Muscle of leg (tissue), 11 donors: ENCODE results near the gene GTPBP8. TPM values are rescaled to one million over a fixed set of nuclear protein-coding genes. Genes with fewer than 3 reads are reported as not detected.

ENCODE experiments used
- DNase-seq: peaks from one replicate; pipeline ENCODE4 v3.0.0; 2013
- H3K27ac ChIP-seq: one replicate; pipeline ENCODE4 v1.5.1; 2013; ENCODE audit warnings: mild to moderate bottlenecking, low read length, control low read depth
- H3K27me3 ChIP-seq: one replicate; pipeline ENCODE4 v1.6.1; 2013; ENCODE audit warnings: low read length; ENCODE audit not compliant: control insufficient read depth, insufficient read depth
- H3K36me3 ChIP-seq: one replicate; pipeline ENCODE4 v1.6.1; 2013; ENCODE audit warnings: low read length; ENCODE audit not compliant: control insufficient read depth, insufficient read depth
- H3K4me1 ChIP-seq: one replicate; pipeline ENCODE4 v1.6.1; 2013; ENCODE audit warnings: low read length; ENCODE audit not compliant: control insufficient read depth, insufficient read depth
- H3K4me3 ChIP-seq: one replicate; pipeline ENCODE4 v1.5.1; 2013; ENCODE audit warnings: low read length, control low read depth
- H3K9me3 ChIP-seq: replicated peaks from 2 replicates; pipeline ENCODE4 v1.6.1; 2013; ENCODE audit warnings: low read depth, low read length; ENCODE audit not compliant: control insufficient read depth
- WGBS: methylation state at CpG from one replicate; pipeline ENCODE4 v1.1.5; 2013; ENCODE audit warnings: missing lambda C conversion rate; ENCODE audit not compliant: insufficient coverage; 5-methylcytosine and 5-hydroxymethylcytosine counted together
- polyA plus RNA-seq, 8 donors: library from polyadenylated mRNA; unstranded; fragments of 120-200 nt; gene quantifications; one replicate each; pipeline versions ENCODE4 v1.2.1 to v1.2.3, GENCODE V29; 2013; ENCODE audit warnings: inconsistent platforms in 1 of 8, low replicate concordance in 1 of 8; ENCODE audit not compliant: insufficient read length in 8 of 8, insufficient read depth in 1 of 8
- total RNA-seq: library from RNA; stranded (reverse); fragments of 120-200 nt; gene quantifications from one replicate; pipeline ENCODE4 v1.2.4, GENCODE V29; 2013

GTPBP8 gene
- total and polyA plus RNA-seq, 9 donors = 9.8 to 19.3 (median 18.3) TPM

- Histone ChIP-seq H3K9me3 (no peaks in the 10 kb centered on the region), H3K36me3 (peaks cover 11% of the 10 kb centered on the region), H3K27me3 (no peaks in the 10 kb centered on the region), H3K4me1 (peaks cover 13% of the 10 kb centered on the region), H3K27ac (peak overlapping the region; percentile 95), H3K4me3 (peak overlapping the region; percentile 80)
- WGBS = 0% methylated on average over 1 of the region's 13 CpGs
- DNase-seq = peak; percentile 67
Observed at GRCh38 chr3:113018536-113019181, 27.9 kb downstream of the GTPBP8 start.

DNA sequence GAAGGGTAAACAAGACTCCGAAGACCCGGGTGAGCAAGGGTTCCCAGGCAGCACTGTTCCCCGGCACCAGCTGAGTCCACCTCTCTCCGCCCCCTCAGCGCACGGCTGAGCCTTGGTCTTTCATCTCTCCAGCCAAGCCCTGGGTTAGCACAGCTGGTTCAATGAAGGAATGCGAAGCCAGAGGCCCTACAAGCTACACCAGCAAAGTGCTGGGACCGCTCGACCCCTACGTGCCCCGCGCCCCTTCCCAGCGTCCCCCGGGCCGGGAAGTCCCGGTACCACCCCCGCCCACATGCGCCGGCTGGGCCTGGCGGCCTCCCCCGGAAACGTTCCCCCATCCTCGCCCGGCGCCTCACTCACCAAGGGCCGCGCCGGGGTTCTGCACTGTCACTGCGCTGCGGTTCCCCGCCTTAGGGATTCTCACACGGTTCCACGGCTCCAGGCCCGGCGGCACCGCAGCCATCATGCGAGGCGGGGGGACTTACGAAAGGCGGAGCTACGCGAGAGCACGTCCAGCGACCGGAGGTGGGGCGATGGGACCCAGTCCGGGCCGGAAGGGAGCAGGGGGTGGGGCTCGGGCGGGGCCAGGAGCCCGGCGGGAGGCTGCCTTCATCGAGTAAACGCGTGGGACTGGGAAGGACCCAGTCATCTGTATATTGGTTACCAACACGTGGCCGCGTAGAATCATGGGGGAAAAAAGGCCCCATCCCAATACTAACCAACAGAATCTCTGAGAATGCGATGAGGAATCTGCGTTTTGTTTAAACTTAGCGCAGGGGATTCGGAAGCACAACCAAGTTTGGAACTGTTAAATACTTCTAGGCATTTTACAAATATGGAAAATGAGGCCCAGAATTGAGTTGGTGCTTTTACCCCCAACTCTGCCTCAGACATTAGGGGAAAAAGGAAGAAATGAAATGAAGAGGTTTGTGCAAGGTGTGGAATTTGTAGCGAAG is 28.7 kb downstream of the GTPBP8 start:
- peak overlapping the region; percentile 95 for H3K27ac ChIP-seq
- under 1% methylated on average over 42 of the region's 63 CpGs for WGBS

GRCh38 chr3:113021471-113021870 is 30.7 kb downstream of the GTPBP8 start:
- 100% methylated on average over 1 of the region's 2 CpGs for WGBS
- H3K27ac ChIP-seq = no peak overlapping the region
- peaks cover 13% of the 10 kb centered on the region for H3K4me1 ChIP-seq
- H3K36me3 ChIP-seq = peaks cover 4% of the 10 kb centered on the region
- DNase-seq = no peak
- H3K9me3 ChIP-seq = no peaks in the 10 kb centered on the region
- H3K27me3 ChIP-seq = no peaks in the 10 kb centered on the region
- H3K4me3 ChIP-seq = no peak overlapping the region

More for the DNA sequence above, 28.7 kb downstream of the GTPBP8 start:
- peak; percentile 97 for DNase-seq
- Histone ChIP-seq H3K4me3 (peak overlapping the region; percentile 80), H3K36me3 (peaks cover 11% of the 10 kb centered on the region), H3K4me1 (peaks cover 13% of the 10 kb centered on the region), H3K27me3 (no peaks in the 10 kb centered on the region), H3K9me3 (no peaks in the 10 kb centered on the region)

DNA sequence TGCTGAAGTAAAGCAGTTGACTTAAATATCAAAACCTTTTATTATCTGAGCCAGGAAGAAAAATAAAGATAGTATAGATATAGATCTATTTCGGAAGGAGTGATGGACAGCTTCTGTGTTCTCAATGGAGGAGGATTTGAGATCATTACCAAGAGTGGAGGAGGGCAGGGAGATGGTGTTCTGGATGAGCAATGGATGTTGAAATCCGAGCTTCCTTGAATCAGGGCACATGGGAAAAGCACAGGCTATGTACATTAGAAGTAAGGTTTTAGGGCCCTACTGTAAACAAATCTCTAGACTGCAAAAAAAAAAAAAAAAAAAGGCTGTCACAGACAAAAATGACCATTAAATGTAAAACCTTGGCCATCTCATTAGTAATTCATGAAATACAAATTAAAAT is 43.2 kb downstream of the GTPBP8 start:
- Histone ChIP-seq H3K27me3 (no peaks in the 10 kb centered on the region), H3K4me1 (no peaks in the 10 kb centered on the region), H3K4me3 (no peak overlapping the region), H3K9me3 (no peaks in the 10 kb centered on the region), H3K27ac (no peak overlapping the region), H3K36me3 (no peaks in the 10 kb centered on the region)
- 93% methylated on average over 2 of the region's 2 CpGs for WGBS
- no peak for DNase-seq

GRCh38 chr3:113035387-113035982 is 44.7 kb downstream of the GTPBP8 start:
- WGBS = 82% methylated on average over 4 of the region's 6 CpGs
- H3K9me3 ChIP-seq = no peaks in the 10 kb centered on the region
- no peak overlapping the region for H3K4me3 ChIP-seq
- peak; percentile 81 for DNase-seq
- no peaks in the 10 kb centered on the region for H3K27me3 ChIP-seq
- no peak overlapping the region for H3K27ac ChIP-seq
- H3K36me3 ChIP-seq = no peaks in the 10 kb centered on the region
- no peaks in the 10 kb centered on the region for H3K4me1 ChIP-seq

DNA sequence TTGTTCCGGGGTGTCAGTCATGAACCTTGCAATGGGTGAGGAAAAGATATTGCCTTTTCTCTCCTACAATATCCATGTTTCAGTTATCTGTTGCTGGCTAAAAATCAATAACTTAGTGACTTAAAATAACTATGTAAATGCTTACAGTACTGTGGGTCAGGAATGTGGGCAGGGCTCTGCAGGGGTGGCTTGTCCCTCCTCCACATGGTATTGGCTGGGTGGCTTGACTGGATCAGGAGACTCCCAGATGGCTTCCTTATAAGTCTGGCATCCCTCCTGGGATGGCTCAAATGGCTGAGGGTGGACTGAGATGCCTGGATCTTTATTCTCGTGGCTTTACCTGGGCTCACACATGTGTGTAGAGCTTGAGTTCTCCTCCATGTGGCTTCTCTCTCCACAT is 47.5 kb downstream of the GTPBP8 start:
- WGBS = 80% methylated on average over 1 of the region's 2 CpGs
- Histone ChIP-seq H3K36me3 (no peaks in the 10 kb centered on the region), H3K4me1 (no peaks in the 10 kb centered on the region), H3K27me3 (no peaks in the 10 kb centered on the region), H3K27ac (no peak overlapping the region), H3K4me3 (no peak overlapping the region), H3K9me3 (no peaks in the 10 kb centered on the region)
- DNase-seq = no peak

- Histone ChIP-seq H3K27me3 (no peaks in the 10 kb centered on the region), H3K4me3 (no peak overlapping the region), H3K36me3 (no peaks in the 10 kb centered on the region), H3K4me1 (no peaks in the 10 kb centered on the region), H3K9me3 (no peaks in the 10 kb centered on the region), H3K27ac (no peak overlapping the region)
- WGBS = 80% methylated on average over 2 of the region's 5 CpGs
- DNase-seq = no peak
Observed at GRCh38 chr3:113039546-113039945, 48.8 kb downstream of the GTPBP8 start.

DNA sequence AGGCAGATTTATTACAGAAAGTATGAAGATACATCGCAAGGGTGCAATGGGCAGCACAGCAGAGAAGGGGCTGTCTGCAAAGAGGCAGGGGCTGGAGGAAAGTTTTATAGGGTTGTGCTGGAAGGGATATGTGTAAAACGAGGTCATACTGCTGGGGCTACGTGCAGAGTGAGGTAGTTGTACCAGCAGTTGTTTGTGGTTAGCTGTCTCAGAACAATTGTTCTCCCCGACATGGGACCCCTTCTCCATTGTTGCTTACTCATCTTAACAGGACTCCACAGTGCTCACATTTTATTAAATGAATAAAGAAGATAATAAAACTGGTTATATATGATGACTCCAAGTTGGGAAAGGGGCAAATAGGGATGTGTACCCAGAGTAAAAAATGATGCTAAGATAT is 49.4 kb downstream of the GTPBP8 start:
- Histone ChIP-seq H3K4me1 (no peaks in the 10 kb centered on the region), H3K27me3 (no peaks in the 10 kb centered on the region), H3K27ac (no peak overlapping the region), H3K36me3 (no peaks in the 10 kb centered on the region), H3K4me3 (no peak overlapping the region), H3K9me3 (no peaks in the 10 kb centered on the region)
- DNase-seq = no peak
- WGBS = 38% methylated on average over 1 of the region's 4 CpGs

GRCh38 chr3:113043686-113044085 is 52.9 kb downstream of the GTPBP8 start:
- no peaks in the 10 kb centered on the region for H3K27me3 ChIP-seq
- no peak overlapping the region for H3K4me3 ChIP-seq
- H3K9me3 ChIP-seq = no peaks in the 10 kb centered on the region
- DNase-seq = no peak
- H3K27ac ChIP-seq = no peak overlapping the region
- 71% methylated on average over 1 of the region's 2 CpGs for WGBS
- H3K4me1 ChIP-seq = no peaks in the 10 kb centered on the region
- H3K36me3 ChIP-seq = no peaks in the 10 kb centered on the region
